CD4-positive, alpha-beta T cell treated with Interleukin-1 beta for 1 hour (primary cell): ENCODE results near the gene ASS1.

ENCODE experiments used
- DNase-seq, 2 donors: peaks; one replicate each; pipeline ENCODE4 v3.0.0-alpha.2; 2020 to 2022

The ASS1 gene

GRCh38 chr9:130500340-130501180, 55.8 kb downstream of the ASS1 start:
- DNase-seq, result no peak

GRCh38 chr9:130501639-130502038, 56.9 kb downstream of the ASS1 start:
- DNase-seq, result no peak

- no peak for DNase-seq
These were observed 63.5 kb downstream of the ASS1 start for GRCh38 chr9:130508218-130508617.

- DNase-seq, result no peak
These were observed 67.4 kb downstream of the ASS1 start for GRCh38 chr9:130512199-130512598.

- no peak for DNase-seq
These were observed 68.3 kb downstream of the ASS1 start for GRCh38 chr9:130513078-130513477.

- DNase-seq, result no peak
These were observed 73.5 kb downstream of the ASS1 start for GRCh38 chr9:130518233-130518632.

- no peak for DNase-seq
These were observed 74.4 kb downstream of the ASS1 start for GRCh38 chr9:130518943-130519799.

- no peak for DNase-seq
These were observed 75.2 kb downstream of the ASS1 start for GRCh38 chr9:130519927-130520326.

- no peak for DNase-seq
These were observed 77.0 kb downstream of the ASS1 start for GRCh38 chr9:130521715-130522114.

- DNase-seq, result no peak
These were observed 77.6 kb downstream of the ASS1 start for GRCh38 chr9:130522233-130522808.

- no peak for DNase-seq
These were observed 79.2 kb downstream of the ASS1 start for GRCh38 chr9:130523921-130524320.

- no peak for DNase-seq
These were observed 81.6 kb downstream of the ASS1 start for GRCh38 chr9:130526193-130526853.

GRCh38 chr9:130526854-130527650, 82.3 kb downstream of the ASS1 start:
- no peak for DNase-seq

GRCh38 chr9:130527651-130528310, 83.0 kb downstream of the ASS1 start:
- no peak for DNase-seq

- no peak for DNase-seq
These were observed 83.9 kb downstream of the ASS1 start for GRCh38 chr9:130528674-130529073.

GRCh38 chr9:130530938-130531337, 86.2 kb downstream of the ASS1 start:
- no peak for DNase-seq

GRCh38 chr9:130531670-130532069, 86.9 kb downstream of the ASS1 start:
- no peak for DNase-seq

- no peak for DNase-seq
These were observed 87.8 kb downstream of the ASS1 start for GRCh38 chr9:130532426-130533080.

- no peak for DNase-seq
These were observed 91.2 kb downstream of the ASS1 start for GRCh38 chr9:130535818-130536521.

- no peak for DNase-seq
These were observed 91.9 kb downstream of the ASS1 start for GRCh38 chr9:130536701-130537107.
